Tibial nerve (tissue), 4 donors: ENCODE results near the gene EOLA1.

Experiments
- CTCF ChIP-seq, 5 experiments: fragments of 200-600 bp in 3 of 5; fragments of 450-650 bp in 2 of 5; sonication (generic) in 3 of 5; IDR thresholded peaks; one replicate each; pipeline ENCODE4 v1.5.1; 2016 to 2019; ENCODE audit warnings: antibody characterized with exemption in 5 of 5, mild to moderate bottlenecking in 3 of 5, moderate library complexity in 2 of 5
- EP300 ChIP-seq, 2 donors: sonication (generic); formaldehyde crosslinking; IDR thresholded peaks; one replicate each; pipeline ENCODE4 v1.6.1; 2017; ENCODE audit warnings: antibody characterized with exemption in 2 of 2, mild to moderate bottlenecking in 1 of 2
- POLR2A ChIP-seq, 2 donors: fragments of 450-650 bp; IDR thresholded peaks; one replicate each; pipeline ENCODE4 v1.6.1; 2017; ENCODE audit warnings: antibody characterized with exemption in 2 of 2, mild to moderate bottlenecking in 2 of 2, moderate library complexity in 2 of 2

DNA sequence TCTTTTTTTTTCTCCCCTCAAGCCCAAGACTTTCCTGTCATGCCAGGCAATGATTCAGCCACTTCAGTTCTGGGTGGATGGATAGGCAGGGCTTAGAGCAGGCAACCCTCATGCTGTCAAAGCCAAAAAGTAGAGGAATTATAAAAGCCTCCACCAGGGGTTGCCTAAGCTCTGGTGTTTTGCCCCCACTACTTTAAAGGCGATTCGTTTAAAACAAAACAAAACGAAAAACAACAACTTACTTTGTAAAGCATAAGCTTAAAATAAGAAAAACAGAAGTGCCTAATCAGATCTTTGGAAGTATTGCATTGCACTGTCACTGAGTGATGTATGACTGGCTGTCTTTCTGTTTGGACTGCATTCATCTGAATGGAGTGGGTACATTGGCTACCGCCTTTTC lies 30.4 kb upstream of the EOLA1 start:
- TF ChIP-seq EP300 (IDR thresholded peaks at IDR 0.05) (no peak), CTCF (IDR thresholded peaks at IDR 0.05) (no peak), POLR2A (IDR thresholded peaks at IDR 0.05) (no peak)
